HL-60 (cell line): Measurements from ENCODE around the gene MOB3C.

ENCODE experiments used
- GABPA ChIP-seq: IDR thresholded peaks from 2 replicates; pipeline ENCODE4 v1.6.1; 2012; ENCODE audit warnings: low read depth
- POLR2AphosphoS5 ChIP-seq: IDR thresholded peaks from 2 replicates; pipeline ENCODE4 v1.6.1; 2012; ENCODE audit warnings: low read depth
- TF ChIP-seq, protein P1 (sequence below): IDR thresholded peaks from one replicate; pipeline ENCODE4 v1.5.1; 2011; ENCODE audit warnings: low read length, control low read depth, inconsistent platforms; ENCODE audit not compliant: insufficient read depth
- TF ChIP-seq, protein P2 (sequence below): IDR thresholded peaks from 2 replicates; pipeline ENCODE4 v1.6.1; 2012; ENCODE audit warnings: low read depth; ENCODE audit not compliant: insufficient replicate concordance

- TF ChIP-seq GABPA, result no peak
- TF ChIP-seq, protein P1, sequence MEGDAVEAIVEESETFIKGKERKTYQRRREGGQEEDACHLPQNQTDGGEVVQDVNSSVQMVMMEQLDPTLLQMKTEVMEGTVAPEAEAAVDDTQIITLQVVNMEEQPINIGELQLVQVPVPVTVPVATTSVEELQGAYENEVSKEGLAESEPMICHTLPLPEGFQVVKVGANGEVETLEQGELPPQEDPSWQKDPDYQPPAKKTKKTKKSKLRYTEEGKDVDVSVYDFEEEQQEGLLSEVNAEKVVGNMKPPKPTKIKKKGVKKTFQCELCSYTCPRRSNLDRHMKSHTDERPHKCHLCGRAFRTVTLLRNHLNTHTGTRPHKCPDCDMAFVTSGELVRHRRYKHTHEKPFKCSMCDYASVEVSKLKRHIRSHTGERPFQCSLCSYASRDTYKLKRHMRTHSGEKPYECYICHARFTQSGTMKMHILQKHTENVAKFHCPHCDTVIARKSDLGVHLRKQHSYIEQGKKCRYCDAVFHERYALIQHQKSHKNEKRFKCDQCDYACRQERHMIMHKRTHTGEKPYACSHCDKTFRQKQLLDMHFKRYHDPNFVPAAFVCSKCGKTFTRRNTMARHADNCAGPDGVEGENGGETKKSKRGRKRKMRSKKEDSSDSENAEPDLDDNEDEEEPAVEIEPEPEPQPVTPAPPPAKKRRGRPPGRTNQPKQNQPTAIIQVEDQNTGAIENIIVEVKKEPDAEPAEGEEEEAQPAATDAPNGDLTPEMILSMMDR, result no peak
- no peak for TF ChIP-seq POLR2AphosphoS5
- TF ChIP-seq, protein P2, sequence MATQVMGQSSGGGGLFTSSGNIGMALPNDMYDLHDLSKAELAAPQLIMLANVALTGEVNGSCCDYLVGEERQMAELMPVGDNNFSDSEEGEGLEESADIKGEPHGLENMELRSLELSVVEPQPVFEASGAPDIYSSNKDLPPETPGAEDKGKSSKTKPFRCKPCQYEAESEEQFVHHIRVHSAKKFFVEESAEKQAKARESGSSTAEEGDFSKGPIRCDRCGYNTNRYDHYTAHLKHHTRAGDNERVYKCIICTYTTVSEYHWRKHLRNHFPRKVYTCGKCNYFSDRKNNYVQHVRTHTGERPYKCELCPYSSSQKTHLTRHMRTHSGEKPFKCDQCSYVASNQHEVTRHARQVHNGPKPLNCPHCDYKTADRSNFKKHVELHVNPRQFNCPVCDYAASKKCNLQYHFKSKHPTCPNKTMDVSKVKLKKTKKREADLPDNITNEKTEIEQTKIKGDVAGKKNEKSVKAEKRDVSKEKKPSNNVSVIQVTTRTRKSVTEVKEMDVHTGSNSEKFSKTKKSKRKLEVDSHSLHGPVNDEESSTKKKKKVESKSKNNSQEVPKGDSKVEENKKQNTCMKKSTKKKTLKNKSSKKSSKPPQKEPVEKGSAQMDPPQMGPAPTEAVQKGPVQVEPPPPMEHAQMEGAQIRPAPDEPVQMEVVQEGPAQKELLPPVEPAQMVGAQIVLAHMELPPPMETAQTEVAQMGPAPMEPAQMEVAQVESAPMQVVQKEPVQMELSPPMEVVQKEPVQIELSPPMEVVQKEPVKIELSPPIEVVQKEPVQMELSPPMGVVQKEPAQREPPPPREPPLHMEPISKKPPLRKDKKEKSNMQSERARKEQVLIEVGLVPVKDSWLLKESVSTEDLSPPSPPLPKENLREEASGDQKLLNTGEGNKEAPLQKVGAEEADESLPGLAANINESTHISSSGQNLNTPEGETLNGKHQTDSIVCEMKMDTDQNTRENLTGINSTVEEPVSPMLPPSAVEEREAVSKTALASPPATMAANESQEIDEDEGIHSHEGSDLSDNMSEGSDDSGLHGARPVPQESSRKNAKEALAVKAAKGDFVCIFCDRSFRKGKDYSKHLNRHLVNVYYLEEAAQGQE, result no peak
These were observed 13.1 kb downstream of the MOB3C start for GRCh38 chr1:46603481-46603857.
